HG02759 (cell line): ENCODE results near the gene LMNA.

Experiments used
- ATAC-seq: cut with Tn5 transposase; IDR thresholded peaks from one replicate; pipeline ENCODE4 v1.9.1; 2021; ENCODE audit warnings: mild to moderate bottlenecking, moderate library complexity; ENCODE audit not compliant: unreplicated experiment

Gene LMNA

DNA sequence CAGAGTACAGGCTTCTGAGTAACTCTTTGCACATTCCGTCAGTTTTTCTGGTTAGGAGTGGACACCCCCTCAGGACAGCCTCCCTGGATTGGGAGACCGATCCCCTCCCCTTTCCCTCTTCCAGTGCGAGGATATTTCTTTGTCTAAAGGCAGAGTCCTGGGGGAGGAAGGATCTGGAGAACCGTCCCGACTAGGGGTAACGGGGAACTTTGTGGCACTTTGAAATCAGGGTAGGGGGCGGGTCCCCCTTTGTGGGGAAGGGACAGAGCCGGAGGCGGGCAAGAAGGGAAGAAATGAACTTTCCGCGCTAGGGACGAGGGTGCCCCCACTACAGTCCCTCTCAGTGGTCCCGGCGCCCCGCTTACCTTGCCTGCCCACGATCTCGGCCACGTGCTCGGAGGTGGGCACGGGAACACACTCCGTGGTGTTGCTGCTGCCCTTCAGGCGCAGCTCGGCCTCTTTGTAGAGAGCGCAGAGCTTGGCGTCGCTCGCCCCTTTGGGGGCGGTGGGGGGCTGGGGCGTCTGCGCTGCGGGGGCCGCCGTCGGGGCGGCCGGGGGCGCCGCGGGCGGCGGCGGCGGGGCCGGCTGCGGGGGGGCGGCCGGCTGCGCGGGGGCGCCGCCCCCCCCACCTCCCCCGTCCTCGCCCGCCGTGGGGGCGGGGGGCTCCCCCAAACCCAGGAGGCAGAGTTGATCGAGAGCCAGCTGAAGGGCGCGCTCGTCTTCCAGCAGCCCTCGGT is 33.2 kb upstream of the LMNA start:
- no peak for ATAC-seq

DNA sequence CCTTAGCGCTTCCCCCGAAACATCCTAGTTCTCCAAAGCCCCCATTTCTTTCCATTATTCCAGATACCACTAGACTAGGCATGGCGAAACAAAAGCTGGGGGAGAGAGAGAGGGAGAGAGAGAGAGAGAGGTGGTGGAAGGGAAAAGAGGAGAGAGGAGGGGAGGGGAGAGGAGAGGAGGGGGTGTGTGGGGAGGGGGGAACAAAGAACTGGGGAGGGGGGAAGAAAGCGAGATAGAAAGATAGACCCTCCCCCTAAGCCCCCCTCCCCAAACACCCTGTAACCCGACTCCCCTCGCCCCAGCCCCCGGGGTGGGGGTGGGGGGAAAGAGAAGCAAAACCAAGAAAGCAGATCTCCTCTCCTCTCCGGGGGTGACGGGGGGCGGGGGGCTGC is 32.6 kb upstream of the LMNA start:
- ATAC-seq: no peak

- ATAC-seq: no peak
Observed at GRCh38 chr1:156082309-156083091, 32.0 kb upstream of the LMNA start, which contains the start of gene MEX3A. Gene MEX3A (minus strand): TSS chr1:156082465. CDS start chr1:156081998, 467 bp downstream.

DNA sequence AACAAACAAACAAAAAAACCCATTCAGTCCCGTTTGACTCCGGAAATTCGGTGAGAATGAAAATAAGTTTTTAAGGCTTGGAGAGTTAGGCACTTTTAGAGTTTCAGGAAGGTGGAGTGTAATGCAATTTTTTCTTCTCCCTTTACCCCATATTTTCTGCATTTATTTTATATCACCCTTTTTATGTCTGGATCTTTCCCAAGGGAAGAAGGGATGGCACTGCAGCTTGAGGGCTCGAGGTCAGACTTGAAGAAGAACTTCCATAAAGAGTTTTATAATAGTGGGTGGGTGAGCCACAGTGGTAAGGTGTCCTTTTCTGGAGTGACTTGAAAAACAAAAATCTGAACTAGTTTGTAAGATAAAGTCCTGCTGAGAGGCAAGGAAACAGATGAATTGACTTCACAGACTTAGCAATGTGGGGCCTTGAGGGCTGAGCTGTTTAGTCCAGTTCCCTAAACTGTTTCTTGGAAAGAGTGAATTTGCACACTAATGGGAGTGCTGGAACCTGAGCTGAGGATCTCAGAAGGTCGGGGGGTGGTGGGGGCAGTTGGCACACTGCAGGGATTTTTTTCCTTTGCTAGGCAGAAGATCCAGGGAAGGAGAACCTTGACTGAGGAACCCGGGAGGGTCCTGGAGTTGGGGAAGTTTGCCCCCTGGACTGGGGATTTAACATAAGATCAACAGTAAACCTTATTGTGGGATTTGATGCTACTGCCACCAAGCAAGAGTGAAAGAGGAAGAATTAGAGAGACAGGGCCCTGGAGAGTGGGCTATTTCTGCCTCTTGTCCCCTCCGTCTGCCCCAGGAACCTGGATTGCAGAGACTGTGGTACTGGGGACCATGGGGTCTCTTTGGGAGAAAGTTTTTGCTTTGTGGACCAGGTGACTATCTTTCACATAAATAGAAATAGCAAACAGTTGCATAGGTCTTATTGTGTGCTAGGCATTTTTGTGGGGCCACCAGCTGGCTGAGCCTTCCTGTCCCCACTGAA is 30.4 kb upstream of the LMNA start:
- no peak for ATAC-seq

- ATAC-seq: no peak
Observed at GRCh38 chr1:156086256-156086662, 28.3 kb upstream of the LMNA start.

GRCh38 chr1:156089704-156090103 is 24.8 kb upstream of the LMNA start:
- no peak for ATAC-seq

GRCh38 chr1:156090138-156090839 is 24.2 kb upstream of the LMNA start:
- no peak for ATAC-seq

- ATAC-seq: peak; percentile 71
Observed at GRCh38 chr1:156090840-156091188, 23.7 kb upstream of the LMNA start.

DNA sequence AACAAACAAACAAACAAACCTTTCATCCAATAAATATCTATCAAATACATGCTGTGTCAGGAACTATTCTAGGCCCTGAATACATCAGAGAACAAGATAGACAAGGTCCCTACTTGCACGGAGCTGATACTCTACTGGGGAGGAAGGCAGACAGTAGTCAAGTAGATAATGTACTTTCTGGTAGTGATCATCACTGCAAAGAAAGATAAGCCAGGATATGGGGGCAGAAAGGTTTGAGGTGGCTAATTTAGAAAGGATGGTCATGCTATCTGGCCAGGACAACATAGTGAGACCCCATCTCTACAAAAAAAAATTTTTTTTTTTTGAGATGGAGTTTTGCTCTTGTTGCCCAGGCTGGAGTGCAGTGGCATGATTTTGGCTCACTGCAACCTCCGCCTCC is 22.9 kb upstream of the LMNA start:
- no peak for ATAC-seq

DNA sequence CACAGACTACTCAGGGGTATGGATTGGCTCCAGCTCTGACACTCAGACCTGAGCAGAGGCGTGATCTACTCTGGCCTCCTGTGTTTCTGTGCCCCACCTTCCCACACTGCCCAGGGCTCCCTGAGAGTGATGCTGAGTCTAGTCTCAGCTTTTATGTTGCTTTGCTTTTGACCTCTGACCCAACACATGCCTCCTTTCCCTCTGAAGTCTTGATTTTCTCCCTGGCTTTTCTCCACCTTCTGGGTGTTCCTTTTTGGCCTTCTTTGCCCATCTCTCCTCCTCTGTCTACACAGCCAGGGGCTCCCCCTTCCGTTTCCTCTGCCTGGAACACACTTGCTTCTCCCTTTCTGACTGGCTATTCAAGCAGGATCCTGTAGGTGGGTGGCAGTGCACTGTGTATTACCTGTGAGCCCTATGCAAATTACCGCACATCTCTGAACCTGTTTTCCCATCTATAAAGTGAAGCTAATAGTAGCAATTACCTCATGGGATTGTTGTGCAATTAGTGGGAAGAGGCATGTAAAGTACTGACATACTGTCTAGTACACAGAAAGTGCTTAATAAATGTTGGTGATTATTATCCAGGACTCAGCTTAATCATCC is 18.5 kb upstream of the LMNA start:
- ATAC-seq: no peak

GRCh38 chr1:156096640-156097391 is 17.7 kb upstream of the LMNA start:
- peak; percentile 73 for ATAC-seq

DNA sequence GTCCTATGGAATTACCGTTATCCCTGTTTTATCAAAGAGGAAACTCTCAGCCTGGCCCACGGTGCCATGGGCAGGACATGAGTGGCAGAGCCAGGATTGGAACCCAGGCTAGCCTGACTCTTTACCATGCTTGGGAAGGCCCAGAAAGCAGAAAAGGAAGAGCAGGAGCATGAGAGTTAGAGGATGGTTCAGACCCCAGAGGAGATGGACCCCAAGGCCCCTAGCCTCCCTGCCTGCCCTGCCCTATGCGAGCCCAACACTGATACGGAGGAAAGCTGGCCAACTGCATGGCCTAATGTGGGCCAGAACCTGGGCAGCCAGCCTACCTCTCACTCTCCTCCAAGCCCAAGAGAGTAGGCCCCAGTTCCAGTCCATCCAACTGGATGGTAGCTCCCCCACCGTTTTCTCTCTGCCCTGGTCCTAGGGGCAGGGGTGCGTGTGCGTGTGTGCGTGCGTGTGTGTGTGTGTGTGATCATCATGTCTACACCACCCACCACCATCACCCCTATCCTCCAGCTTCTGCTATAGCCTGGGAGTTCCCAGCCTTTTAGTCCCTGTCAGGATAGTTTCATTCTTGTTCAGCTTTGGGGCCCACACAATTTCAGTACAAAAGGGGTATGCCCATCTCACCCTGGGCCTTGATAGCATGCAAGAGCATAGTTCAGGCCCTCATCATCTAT is 16.9 kb upstream of the LMNA start:
- ATAC-seq: no peak

- no peak for ATAC-seq
Observed at GRCh38 chr1:156098784-156099183, 15.7 kb upstream of the LMNA start.

- ATAC-seq: no peak
Observed at GRCh38 chr1:156099282-156099681, 15.2 kb upstream of the LMNA start.

- ATAC-seq: no peak
Observed at GRCh38 chr1:156100205-156100995, 14.1 kb upstream of the LMNA start.

- ATAC-seq: no peak
Observed at GRCh38 chr1:156101880-156102279, 12.6 kb upstream of the LMNA start.

DNA sequence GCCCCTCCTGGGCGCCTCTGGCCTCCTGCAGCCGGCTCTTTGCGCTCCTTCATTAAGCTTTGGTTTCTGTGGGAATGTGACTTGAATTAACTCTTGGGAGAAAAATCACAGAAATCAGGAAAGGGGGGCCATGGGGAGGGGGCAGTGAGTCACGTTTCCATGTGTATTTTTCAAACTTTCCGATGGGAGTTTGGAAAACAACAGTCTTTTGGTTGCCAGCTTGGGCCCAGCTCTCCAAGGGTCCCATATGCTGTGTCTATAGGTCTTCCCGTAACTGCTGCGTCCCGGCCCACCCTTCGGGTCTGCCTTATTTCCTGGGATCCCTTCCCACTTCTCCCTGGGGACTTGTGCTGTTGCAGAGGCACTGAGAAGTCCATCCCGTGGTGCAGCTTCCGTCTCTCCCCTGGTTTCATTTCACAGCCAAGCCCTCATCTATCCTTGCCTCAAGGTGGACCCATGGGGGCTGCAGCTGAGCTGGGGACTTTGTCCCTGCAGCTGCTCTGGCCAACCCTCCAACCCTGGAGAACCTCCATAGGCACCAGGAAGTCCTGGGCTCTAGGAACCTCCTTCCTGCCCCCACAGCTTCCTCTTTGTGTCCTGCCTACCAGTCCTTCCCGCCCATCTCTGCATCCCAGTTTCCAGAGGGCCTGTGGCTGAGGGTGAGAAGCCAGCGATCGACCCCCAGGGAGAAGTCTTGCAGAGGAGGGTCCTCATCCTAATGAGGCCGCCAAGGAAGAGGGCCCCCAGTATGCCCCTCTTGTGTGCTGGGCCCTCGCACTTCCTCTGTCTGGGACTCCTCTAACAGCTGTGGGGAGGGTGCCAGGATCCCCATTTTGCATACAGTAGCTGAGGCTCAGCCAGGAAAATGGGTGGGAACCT is 11.6 kb upstream of the LMNA start:
- ATAC-seq: no peak
